22Rv1 (cell line): Measurements from ENCODE around the gene C14orf180.
"Not testable (repeated sequence)": the region's sequence is repeated elsewhere in the genome, so short reads cannot be mapped to it uniquely, and the experiment has no call there.

ENCODE experiments used
- ZFX ChIP-seq: fragments of 450-650 bp; IDR thresholded peaks from 2 replicates; pipeline ENCODE4 v1.6.1; 2017; ENCODE audit warnings: antibody characterized with exemption, borderline replicate concordance
- TF ChIP-seq, protein P1 (sequence below): fragments of 450-650 bp; IDR thresholded peaks from 2 replicates; pipeline ENCODE4 v1.5.1; 2017; ENCODE audit warnings: mild to moderate bottlenecking

DNA sequence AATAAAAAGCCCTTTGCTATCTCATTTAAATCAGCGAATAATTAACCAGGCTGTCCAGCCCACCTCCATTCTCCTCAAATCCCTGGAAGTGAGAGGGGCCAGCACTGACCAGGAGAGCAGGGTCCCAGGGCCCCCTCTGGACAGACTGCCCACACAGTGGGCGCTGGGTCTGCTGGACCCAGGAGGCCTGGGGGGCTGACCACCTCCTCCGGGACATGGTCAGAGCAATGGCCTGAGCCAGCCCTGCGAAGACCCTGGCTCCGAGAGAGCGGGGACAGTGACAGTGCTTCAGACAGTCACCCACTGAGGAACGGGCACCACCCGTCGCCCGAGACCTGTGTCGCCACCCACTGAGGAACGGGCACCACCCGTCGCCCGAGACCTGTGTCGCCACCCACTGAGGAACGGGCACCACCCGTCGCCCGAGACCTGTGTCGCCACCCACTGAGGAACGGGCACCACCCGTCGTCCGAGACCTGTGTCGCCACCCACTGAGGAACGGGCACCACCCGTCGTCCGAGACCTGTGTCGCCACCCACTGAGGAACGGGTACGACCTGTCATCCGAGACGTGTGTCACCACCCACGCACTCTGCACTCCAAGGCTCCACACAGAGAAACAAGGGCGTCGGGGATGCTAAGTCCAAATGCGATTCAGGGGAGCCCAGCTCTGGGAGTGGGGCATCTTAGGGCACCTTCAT is 57.4 kb downstream of the C14orf180 start:
- TF ChIP-seq, protein P1, sequence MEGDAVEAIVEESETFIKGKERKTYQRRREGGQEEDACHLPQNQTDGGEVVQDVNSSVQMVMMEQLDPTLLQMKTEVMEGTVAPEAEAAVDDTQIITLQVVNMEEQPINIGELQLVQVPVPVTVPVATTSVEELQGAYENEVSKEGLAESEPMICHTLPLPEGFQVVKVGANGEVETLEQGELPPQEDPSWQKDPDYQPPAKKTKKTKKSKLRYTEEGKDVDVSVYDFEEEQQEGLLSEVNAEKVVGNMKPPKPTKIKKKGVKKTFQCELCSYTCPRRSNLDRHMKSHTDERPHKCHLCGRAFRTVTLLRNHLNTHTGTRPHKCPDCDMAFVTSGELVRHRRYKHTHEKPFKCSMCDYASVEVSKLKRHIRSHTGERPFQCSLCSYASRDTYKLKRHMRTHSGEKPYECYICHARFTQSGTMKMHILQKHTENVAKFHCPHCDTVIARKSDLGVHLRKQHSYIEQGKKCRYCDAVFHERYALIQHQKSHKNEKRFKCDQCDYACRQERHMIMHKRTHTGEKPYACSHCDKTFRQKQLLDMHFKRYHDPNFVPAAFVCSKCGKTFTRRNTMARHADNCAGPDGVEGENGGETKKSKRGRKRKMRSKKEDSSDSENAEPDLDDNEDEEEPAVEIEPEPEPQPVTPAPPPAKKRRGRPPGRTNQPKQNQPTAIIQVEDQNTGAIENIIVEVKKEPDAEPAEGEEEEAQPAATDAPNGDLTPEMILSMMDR = not testable (repeated sequence)
- not testable (repeated sequence) for TF ChIP-seq ZFX
